ENCODE measurements around the gene PRPF6.
"Not testable (repeated sequence)": the region's sequence is repeated elsewhere in the genome, so short reads cannot be mapped to it uniquely, and the experiment has no call there.

The PRPF6 gene

GRCh38 chr20:63960654-63961621, 20.0 kb upstream of the PRPF6 start:
- DNase-seq (ENCODE audit: low spot score): not testable (repeated sequence)

- DNase-seq (ENCODE audit: low spot score): no peak
Measured at GRCh38 chr20:63961664-63962425, 19.1 kb upstream of the PRPF6 start.

- no peak for DNase-seq (ENCODE audit: low spot score)
Measured at GRCh38 chr20:63962426-63963347, 18.2 kb upstream of the PRPF6 start.

DNA sequence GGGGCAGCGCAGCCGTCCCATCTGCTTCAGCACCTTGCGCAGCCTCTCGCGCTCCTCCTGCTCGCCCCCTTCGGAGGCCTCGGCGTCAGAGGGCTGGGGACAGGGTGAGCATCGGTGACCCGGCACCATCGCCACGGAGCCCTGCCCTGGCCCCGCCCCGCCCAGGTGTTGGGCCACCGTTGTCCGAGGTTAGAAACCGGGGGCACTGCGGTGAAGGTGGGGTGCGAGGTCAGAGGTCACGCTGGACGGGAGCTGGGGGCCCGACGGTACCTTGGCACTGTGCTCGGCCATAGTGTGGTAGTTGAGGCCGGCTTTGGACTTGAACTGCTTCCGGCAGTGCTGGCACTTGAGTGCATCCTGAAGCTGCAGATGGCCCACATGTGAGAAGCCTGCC, 17.6 kb upstream of the PRPF6 start:
- no peak for DNase-seq (ENCODE audit: low spot score)

DNA sequence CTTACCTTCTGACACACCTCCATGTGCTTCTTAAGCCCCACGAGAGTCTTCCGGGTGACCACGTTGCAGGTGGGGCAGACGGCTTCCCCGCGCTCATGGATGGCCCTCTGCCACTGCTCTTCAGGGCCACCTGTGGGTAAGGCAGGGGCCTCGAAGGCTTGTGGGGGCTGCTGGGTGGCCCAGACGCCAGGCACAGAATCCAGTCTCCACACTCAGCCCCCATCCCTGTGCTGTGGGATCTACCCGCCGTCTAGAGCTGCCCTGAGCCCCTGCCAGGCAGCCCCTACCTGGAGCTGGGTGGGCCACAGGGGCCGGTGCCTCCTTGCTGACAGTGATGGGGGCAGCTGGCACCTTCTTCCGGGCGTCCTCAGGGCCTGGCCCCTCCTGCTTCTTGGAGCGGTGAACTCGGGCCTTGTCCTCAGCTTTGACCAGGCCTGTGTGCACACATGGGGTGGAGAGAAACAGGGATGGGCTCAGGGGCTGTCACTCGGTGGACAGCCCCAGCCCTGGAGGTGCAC, 17.1 kb upstream of the PRPF6 start:
- no peak for DNase-seq (ENCODE audit: low spot score)

DNA sequence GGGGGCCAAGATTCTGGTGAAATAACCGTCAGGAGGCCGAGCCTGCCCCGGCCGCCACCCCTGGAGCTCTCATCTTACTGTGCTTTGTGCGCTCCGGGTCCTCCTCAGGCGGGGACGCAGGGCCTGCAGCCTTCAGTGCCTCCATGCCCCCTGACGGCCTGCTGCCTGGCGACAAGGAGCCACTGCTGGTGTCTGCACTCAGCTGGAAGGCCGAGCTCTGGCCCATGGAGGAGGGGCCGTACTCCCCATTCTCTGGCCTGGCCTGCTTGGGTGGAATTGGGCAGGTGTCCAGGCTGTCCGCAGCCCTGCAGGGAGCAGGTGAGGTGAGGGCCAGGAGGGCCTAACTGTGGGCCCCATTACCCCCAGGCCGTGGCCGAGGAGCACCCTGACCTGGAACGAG, 16.5 kb upstream of the PRPF6 start:
- DNase-seq (ENCODE audit: low spot score): no peak

GRCh38 chr20:63966172-63966943, 14.6 kb upstream of the PRPF6 start:
- no peak for DNase-seq (ENCODE audit: low spot score)

- no peak for DNase-seq (ENCODE audit: low spot score)
Measured at GRCh38 chr20:63966944-63967322, 14.0 kb upstream of the PRPF6 start.

DNA sequence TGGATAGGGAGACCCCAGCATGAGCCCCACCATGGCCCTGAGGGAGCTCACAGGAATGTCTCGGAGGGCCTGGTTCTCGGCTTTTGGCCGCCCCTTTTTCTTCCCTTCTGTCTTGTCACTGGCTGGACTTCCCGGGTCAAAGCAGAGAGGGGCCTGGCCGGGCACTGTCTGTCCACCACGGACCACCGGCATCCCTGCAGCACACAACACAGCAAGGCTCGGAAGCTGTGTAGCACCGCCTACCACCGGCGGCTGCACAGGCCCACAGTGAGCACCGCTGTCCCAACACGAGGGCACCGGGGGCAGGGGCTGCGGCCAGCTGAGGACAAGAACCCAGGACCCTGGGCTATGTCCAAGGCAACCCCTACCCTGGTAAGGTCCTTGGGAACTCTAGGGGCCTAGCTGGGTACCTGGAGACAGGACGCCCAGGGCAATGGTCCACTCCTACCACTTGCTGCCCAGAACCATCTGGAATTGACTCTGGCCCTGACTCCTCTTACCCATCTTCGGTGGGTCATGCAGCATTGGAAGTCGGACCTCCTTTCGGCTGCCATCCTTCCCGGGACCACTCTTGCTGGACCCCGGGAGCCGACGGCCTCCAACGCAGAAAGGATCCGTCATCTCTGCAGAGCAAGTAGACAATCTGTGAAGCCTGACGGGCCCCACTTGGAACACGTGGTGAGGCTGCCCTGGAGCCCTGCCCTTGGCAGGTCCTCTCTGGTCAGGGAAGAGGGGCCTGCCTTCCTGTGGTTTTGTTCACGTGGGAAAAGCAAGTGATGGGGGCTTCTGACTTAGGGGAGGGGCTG, 13.4 kb upstream of the PRPF6 start:
- no peak for DNase-seq (ENCODE audit: low spot score)

- no peak for DNase-seq (ENCODE audit: low spot score)
Measured at GRCh38 chr20:63968136-63968927, 12.6 kb upstream of the PRPF6 start.

DNA sequence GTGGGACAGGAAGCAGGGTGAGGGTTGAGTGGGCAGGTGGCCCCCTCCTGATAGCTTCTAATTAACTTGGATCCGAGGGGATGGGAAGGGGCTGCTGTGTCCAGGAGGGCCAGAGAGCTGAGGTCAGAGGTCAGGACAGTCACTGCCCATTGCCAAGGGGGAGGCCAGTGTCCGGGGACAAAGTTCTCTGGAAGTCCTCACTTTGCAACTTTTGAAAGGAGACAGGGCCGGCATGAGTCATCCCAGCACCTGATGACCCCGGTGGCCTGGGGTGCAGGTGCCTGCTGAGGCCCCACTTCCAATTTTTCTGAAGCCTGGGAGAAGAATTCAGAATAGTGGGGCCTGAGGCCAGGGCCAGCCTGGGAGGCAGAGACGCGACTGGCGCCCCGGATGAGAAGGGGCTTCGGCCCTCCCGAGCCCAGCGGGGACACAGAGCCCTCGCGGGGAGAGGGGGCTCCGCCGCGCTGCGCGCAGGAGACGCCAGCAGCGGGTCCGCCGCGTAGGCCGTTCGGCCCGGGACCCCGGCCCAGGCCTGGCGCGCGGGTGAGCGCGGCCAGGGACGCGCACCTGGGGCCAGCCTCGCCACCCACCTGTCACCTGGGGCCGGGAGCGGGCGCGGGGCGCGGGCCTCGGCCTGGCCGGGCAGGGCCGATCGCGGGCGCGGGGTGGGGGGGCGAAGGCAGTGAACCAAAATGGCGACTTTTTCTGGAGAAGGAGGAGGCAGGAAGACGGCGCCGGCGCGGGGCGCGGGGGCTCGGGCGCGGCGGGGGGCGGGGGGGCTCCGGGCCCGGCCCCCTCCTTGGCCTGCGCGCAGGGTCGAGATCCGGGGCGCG, 11.8 kb upstream of the PRPF6 start:
- peak; percentile 64 for DNase-seq (ENCODE audit: low spot score)

GRCh38 chr20:63969838-63970713, 10.9 kb upstream of the PRPF6 start, which contains the start of gene ZNF512B:
Gene ZNF512B (minus strand): TSS chr20:63969930. CDS start chr20:63967950, 1,980 bp downstream.
- peak; percentile 71 for DNase-seq (ENCODE audit: low spot score)

- no peak for DNase-seq (ENCODE audit: low spot score)
Measured at GRCh38 chr20:63970714-63971431, 10.1 kb upstream of the PRPF6 start.

GRCh38 chr20:63971960-63972311, 9.0 kb upstream of the PRPF6 start:
- not testable (repeated sequence) for DNase-seq (ENCODE audit: low spot score)

- DNase-seq (ENCODE audit: low spot score): no peak
Measured at GRCh38 chr20:63972312-63973159, 8.4 kb upstream of the PRPF6 start.

DNA sequence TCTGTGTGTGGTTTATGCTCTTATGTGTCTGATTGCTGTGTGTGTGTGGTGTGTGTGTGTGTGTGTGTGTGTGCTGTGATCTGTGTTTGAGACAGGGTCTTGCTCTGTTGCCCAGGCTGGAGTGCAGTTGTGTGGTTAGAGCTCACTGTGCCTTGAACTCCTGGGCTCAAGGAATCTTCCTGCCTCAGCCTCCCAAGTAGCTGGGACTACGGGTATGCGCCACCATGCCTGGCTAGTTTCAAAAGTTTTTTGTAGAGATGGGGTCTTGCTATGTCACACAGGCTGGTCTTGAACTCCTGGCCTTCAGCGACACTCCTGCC, 7.8 kb upstream of the PRPF6 start:
- no peak for DNase-seq (ENCODE audit: low spot score)
